Right kidney (tissue), 1 donor: ENCODE measurements around the gene DCST2.

Experiments used
- DNase-seq: peaks from one replicate; pipeline ENCODE4 v3.0.0-alpha.2; 2016

Gene DCST2

DNA sequence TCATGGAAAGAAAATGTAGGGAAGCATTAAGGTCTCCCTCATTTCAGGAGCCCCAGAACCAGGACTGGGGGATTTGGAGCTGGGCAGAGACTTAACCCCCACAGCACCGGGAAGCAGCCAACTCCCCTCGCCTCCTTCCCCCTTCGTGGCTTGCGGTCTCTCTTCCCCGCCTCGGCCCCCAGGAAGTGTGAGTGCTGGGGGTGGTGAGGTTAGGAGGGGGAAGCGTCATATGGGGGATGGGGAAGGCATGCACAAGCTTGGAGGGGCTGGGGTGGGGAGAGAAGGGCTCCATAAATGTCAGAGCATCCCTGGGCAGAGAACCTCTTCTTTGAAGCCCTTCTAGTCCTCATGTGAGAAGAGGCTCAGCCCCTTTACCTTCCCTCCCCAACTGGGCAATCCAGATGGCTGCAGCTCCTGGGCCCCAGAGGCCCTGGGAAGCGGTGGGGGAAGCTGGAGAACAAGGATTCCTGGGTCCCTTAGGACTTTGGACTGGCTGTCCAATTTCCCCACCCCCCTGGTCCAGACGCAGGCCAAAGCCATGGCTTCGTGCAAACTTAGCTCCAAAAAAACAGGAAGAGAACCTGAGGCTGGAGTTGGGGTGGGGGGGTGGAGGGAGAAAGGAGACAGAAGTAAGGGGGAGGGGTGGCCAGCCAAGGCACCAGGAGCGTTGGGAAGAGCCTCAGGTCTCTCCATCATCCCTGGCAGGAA, 23.2 kb downstream of the DCST2 start:
- no peak for DNase-seq

DNA sequence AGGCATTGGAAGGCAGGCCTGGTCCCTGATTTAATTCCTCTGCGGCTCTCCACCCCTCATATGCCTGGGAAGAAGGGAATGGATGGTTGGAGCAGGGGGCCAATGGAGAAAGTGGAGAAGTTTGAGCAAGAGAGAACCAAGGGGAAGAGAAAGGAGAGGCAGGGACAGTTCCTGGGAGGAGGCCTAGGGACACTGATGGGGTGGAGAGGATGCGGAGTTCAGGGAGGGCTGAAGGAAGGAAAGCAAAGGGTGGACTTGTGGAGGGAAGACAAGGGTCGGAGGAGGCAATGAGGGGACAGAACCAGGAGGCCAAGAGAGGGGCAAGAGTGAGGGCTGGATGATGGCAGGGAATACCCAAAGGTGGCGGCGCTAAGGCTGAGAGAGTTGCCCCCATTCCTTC, 23.8 kb downstream of the DCST2 start:
- DNase-seq: no peak

DNA sequence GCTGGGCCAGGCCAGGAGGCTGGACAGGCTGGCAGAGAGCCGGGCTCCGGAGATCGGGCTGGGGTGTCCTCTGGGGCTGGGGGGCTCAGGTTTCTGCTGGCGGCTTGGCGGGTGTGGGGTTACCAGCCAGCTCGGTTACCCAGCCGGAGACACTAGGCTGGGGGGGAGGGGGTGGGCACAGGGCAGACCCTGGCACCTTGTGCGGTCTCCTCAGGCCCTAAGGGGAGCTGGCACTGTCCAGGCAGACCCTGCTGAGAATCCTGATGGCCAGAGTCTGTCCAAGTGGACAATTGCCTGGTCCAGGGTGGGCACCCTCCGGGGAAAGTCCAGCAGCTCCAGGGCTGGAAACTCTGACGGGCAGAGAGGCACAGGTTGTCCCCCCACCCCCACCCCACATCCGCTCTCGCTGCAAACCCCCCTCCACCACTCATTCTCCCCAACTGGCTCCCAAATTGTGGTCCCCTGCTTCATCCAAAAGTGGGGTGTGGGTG, 24.3 kb downstream of the DCST2 start:
- no peak for DNase-seq

DNA sequence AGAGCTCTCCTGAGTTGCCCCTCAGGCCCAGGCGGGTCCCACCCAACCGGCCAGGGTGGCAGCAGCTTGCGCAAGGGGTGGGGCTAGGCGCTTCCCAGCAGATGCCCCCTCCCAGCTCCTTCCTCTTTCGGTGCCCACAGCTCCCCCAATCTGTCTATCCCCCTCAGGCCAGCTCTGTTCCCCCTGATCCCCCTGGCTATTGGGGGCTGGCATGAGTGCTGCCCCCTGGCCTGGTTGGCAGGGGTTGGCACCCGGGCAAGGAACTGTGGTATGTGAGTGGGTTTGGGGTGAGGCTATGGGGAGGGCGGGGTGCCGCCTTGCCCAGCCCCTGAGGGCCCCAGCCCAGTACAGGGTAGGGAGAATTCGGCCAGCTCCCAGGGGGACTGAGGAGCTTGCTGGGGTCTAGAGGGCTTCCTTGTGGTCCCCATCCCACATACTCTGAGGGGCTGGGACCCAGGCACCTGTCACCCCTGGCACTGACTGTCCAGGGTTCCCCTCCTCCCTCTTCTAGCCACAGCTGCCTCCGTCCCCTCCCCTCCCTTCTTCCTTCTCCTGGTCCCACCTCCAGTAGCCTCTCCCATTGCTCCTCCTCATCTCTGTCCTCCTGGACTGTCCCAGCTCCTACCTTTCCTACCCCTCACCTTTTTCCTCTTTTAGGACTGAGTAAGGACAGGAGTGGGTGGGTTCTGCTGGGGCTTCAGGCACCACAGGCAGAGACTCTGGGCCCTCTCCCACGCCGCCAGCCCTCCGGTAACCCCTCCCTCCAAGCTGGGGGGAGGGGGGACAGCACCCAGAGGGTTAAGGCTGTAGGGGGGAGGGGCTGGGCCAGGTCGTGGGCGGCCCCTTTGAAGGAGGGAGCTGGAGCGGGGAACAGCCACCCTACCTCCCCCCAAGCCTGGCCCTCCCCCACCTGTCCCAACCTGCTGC, 25.3 kb downstream of the DCST2 start:
- no peak for DNase-seq

DNA sequence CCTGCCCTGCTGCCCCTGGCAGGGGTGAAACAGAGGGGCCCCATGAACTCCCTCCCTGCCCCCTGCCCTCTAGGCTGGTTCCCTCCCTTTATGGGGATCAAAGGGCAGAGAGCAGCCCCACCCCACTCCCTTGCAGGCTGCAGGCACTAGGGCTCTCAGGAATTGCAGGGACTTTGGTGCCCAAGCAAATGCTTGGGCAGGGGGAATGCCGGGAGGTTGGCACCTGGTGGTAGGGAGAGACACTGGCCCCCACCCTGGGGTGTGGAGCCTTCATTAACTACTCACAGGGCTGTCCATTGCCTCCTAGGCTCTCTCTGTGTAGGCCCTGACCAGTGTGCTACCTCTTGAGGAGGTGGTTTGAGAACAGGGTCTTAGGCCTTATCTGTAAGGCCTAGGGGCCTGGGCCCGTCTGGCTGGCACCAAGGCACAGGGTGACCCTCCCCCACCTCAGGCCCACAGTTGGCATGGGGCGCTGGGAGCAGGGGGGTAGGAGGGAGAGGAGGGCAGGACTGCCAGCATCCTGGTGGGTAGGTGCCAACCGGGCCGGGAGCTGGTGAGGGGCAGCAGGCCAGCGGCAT, 26.2 kb downstream of the DCST2 start:
- no peak for DNase-seq

DNA sequence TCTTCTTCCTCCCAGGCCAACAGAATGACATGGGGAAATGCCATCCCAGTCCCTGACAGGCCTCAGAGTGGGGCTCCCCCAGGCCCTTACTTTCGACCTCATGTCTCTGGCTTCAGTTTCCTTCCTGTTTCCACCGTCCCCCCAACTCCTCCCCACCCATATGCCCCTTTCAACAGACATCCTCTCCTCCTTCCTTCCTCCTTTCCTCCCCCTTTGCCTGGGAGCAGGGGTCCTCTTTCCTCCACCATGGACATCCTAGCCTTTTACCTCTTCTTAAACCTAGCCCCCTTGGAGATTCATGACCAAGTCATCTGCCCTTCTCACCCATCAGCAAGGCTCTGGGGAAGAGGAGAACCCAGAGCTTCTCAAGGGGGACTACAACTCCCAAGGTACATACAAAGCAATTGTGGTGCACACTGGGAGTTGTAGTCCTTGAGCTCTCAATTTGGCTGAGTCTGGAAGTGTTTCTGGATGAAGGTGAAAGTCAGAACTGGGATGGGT, 26.9 kb downstream of the DCST2 start:
- no peak for DNase-seq

DNA sequence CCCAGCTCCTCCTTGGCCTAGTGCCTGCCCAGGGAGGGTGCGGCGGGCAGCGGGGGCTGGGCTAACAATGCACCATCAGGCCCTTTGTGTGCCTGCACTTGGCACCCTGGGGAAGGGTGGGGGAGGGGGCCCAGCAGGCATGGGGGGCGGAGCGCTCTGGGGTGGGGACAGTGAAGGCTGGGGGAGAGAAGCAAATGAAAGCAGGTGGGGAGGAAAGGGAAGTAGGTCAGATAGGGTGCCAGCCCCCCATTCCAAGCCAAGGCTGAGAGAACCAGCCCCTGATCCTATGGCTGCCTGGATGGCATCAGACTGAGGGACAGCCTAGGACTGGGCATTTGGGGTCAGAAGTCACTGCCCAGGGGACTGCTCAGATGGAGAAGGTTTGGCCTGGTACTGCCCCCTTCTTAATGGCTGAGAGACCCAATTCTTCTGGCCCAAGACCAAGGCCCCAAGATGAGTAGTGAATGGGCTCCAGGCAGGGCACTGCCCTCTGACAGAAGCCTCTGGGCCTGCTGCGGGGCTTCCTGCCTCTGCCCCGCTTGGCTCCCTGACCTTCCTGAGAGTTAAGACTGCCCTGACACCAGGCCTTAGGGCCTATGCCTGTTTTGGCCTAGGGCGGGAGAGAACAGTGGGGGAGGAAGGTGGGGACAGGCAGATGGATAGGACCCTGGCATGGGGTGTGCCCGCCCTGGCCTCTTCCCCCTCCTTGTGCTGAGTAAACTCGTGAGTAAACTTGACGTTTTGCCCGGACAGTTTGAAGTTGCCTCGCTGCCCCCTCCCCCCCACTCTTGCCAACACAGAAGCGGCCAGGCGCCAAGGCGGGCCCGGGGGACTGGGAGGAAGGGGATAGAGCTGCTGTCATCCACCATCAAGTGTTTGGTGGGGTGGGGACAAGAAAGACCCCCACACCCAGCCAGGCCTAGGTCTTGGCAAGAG, 28.2 kb downstream of the DCST2 start:
- no peak for DNase-seq

DNA sequence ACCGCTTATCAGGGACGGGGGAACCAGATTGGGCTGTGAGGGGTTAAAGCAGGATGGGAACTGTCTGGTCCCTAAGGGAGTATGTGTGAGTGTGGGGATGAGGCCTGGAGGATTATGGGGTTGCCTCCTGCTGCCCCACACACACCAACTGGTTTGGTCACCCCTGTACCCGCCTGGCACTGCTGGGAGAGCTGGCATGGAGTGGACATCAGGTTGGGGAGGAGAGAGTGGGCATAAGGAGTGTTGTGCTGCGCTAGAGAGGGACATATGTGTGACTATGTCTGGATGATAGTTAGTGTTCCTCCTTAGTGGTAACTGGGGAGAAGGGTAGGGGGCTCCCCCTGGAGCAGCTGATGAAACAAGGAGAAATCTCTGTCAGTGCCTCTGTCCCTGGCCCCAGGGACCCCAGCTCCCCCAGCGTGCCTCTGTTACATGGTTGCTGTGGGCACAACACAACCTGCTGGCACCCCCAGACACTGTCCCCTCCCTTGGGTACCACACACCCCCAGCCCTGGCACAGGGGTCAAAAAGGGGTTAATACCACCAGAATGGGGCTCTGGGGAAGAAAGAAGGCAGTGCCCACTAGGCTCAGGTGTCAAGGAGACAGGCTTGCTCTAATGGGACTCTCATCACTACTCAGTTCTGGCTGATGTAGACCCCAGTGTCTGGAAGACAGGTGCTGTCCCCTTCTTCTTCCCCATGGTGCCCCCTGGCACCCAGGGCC, 29.1 kb downstream of the DCST2 start:
- DNase-seq: no peak

DNA sequence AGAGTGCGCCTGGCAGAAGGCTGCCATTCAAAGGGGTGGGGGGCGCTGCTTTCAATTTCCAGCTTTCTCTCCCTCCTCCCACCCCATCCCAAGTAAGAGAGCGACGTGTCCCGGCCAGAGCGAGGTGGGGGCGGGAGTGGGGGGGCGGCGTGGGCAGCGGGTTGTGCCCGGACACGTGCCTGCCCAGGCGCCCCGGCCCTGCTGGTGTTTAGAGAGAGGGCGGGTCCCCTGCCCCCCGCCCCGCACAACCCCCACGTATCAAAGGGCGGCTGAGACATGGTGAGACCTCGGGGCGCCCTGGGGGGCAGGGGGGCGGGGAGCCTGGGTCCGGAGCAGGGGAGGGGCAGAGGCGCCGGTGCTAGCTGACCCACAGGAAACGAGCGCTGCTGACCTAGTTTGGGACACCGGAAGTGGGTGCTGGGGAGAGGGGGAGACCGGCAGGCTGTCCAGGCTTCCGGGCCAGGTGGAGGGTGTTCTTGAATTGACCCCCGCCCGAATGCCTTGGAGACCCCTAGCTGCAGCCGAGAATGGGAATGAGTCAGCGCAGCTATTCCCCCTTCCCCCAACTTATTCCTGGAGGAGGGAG, 29.7 kb downstream of the DCST2 start:
- DNase-seq: peak; percentile 40

DNA sequence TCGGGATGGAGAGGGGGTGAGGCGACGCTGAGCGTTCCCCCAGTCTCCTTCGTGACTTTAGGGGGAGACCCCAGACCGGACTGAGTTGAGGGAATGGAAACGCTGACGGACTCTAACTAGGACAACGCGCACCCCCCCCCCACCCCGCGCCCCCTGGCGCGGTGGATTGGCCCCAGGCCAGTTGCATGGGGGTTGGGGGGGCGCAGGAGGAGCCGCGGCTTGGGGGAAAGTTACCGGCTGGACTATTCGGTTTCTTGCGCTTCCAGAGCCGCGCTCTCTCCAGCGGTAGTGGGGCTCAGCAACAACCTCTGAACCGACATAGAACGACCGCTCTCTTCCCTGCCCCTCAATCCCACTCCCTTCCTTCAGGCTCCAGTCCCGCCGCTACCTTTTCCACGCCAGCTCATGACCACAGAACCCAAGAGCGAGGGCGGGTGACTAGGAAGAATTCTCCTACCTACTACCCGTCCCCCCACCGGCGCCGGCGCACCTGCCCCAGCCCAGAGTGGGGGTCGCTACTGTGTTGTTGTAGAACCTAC, 30.3 kb downstream of the DCST2 start:
- peak; percentile 68 for DNase-seq

DNA sequence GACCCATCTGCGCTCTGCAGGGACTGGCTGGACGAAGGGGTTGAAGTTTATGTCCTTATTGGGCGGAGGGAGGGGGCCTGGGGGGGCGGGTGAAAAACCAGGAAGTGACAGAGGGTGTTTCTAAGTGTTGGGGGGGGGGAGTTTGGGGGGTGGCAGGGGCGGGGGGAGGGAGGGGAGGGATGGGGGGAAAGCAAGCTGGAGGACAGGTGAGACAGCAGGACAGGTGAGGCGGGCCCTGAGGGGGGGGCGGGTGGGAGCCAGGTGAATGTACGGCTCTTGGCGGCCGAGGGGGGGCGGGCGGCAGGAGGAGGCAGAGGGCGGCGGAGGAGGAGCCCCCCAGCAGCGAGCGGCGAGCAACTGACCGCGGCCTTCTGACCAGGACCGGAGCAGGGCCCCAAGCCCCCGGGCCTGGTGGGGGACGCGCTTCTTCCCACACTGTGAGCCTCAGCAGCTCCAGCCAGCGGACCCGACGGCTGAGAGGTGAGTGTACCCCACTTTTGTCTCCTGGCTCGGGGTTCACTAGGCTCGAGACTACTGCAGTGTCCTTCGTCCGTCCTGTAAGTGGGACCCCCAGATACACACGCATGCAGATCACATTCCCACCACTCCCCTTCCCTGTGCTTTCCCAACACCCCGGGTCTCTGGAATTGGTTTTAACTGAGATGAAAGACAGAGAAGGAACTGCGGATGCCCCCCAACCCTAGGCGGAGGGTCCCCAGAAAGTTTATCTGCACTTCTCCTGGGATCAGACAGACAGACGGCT, 30.9 kb downstream of the DCST2 start, which contains the start of gene ZBTB7B:
Gene ZBTB7B (plus strand): TSS at position 339 of the 763 bp plus-strand sequence. CDS start 11,859 bp downstream, outside the sequence.
- DNase-seq: peak; percentile 75

DNA sequence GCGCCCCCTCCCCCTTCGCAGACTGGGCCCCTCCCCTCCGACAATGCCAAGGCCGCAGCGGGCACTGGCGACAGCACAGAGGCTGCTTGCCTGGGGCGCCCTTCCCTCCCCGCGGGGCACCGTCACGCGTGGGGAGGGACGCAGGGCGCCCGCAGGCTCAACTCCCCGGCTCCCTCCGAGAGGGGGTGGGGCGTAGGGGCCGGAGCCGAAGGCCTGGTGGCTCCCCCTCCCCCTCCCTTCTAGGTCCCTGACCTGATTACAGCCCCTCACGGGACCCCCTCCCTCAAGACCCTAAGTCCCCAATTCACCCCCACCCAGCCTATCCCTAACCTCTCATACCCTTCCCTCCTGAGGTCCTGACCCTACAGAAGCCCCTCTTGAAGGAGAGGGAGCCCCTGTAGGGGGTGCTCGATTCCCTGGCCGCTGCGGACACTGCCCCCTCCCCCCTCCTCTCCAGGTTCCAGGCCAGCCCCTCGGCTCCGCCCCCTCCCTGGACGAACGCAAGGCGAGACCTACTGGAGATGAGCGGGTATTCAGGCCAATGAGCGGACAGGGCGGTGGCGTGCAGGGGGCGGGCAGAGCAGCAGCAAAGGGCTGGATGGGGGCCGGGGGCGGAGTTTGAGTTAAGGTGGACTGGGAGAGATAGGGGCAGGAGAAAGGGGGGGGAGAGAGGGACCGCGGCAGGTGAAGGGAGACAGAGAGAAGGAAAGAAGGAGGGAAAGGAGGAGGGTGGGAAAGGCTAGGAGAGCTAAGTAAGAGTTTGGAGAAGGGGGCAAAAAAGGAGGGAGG, 31.7 kb downstream of the DCST2 start:
- peak; percentile 93 for DNase-seq

DNA sequence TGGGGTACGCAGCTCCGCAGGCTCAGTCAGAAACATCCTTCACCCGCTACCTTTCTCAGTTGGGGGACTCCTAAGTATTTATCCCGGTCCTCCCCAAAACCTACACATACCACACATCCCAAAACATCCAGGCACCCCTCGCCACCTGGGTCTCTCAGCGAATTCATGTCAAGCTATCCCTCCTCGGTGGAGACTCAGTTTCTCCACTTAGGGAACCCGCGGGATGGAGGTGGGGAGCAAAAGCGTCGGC, 32.2 kb downstream of the DCST2 start:
- no peak for DNase-seq

DNA sequence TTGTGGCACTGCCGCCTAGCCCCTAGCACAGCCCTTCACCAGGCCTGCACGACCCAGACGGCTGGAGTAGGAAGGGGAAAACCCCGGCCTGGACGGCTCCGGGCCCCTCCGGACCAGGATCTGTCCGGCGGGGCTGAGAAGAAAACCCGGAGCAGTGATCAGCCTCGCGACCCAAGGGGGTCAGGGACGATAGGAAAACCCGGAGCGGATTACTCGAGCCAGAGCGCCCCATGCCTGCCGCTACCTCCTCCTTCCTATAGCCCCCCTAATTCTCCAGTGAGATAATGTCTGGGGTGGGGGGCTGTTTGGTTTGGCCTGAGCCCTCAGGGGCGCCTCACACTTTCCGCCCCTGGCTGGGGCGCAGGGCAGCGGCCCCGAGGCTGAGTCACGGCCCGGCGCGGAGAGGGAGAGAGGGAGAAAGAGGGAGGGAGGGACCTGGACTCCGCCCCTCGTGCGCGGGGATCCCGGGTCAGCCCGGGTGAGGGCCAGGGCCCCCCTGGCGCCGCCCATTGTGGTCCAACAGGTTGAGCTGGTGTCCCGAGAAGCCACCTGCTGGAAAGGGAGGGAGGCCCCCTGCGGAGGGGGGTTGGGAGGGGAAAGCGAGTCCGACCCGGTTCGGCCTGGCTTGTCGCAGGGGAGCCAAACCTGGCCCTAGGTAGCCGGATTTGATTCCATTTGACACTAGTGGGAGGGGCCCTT, 32.7 kb downstream of the DCST2 start:
- DNase-seq: peak; percentile 100

DNA sequence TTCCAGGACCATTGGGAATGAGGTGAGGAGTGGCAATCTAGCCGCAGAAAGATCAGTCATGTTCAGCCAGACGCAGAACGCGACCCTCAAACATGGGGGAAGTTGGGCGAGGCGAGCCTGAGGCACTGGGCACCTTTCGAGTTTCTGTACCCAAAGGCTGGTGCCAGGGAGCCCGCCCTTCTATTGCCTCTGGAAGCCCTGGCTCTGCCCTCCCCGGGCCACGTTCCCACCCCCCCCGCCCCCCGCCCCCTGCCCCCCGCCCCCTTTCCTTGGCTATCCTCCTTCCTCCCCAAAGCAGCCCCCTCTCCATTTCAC, 33.2 kb downstream of the DCST2 start:
- DNase-seq: no peak

DNA sequence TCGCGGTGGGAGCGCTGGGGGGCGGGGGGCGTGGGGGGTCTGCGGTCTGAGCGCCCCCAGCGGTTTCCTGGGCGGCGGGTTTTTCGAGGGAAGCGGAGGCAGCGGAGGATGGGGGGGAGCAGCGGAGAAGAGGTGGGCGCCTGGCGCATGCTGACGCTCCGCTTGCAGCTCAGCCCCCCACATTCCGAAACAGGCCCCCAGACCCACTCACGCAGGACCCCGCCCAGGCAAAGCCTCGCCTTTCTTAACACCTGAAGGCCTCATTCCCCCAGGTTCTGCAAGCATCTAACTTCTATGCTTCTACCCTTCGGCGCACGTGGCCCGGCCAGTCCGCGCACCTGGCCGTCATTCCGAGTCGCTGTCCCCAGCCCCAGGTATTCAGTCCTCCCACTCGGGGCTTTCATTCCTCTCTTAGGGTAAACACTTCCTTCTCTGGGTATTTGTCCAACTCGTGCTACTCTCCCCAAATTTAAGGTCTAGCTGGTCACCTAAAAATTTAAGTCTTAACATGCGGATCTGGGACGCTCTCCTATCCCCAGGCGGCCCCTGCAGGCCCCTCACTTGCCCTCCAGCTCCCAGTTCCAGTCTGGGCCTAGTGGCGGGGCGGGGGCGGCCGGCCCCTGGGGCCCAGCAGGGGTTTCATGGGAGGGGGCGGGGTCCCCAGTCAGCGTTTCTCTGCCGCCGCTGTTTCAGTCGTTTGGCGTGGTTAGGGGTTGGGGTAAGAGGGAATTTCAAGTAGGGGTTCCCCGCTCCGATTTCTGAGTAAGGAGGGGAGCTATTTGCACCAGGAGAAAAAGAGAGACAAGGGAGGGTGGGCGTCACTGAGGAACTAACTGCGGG, 33.8 kb downstream of the DCST2 start:
- DNase-seq: peak; percentile 74

DNA sequence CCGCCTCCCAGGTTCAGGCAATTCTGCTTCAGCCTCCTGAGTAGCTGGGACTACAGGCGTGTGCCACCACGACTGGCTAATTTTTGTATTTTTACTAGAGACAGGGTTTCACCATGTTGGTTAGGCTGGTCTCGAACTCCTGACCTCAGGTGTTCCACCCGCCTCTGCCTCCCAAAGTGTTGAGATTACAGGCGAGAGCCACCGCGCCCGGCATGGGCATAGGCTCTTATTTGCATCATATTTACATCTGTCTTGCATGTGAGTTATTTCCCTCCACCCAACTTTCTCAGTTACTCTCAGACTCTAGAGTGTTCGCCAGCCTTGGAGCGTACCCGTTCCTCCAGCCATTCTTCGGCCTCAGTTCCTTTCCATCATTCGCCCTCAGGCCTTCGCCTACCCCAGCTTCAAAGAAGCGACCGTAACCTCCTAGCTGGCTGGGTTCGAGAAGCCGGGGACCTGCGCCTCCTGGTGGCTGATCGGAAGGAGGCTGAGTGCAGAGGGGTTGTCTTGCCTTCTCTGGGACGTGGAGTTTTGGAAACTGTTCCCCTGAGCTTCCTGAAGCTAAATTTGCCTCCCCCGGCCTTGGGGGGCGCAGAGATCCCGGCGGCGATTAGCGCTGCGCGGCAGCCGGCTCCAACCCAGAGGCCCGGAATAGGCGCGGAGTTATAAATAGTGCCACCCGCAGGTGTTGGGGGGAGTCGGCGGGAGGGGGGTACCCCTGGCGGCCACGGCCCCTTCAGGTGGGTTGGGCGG, 34.6 kb downstream of the DCST2 start:
- DNase-seq: peak; percentile 79
